HUES64 (cell line): Measurements from ENCODE around the gene GNG12.

Experiments used
- H3K27ac ChIP-seq: 2 replicates; pipeline ENCODE4 v1.7.0; 2013; ENCODE audit warnings: low read depth, low read length, inconsistent platforms
- H3K27me3 ChIP-seq: 2 replicates; pipeline ENCODE4 v1.6.1; 2013; ENCODE audit warnings: mild to moderate bottlenecking, low read length; ENCODE audit not compliant: insufficient read depth
- H3K36me3 ChIP-seq: 2 replicates; pipeline ENCODE4 v1.6.1; 2013; ENCODE audit warnings: mild to moderate bottlenecking, low read length; ENCODE audit not compliant: insufficient read depth
- H3K4me1 ChIP-seq: 2 replicates; pipeline ENCODE4 v1.6.1; 2013; ENCODE audit warnings: mild to moderate bottlenecking, low read length, moderate library complexity; ENCODE audit not compliant: insufficient read depth
- H3K4me3 ChIP-seq: 2 replicates; pipeline ENCODE4 v1.5.1; 2013; ENCODE audit warnings: mild to moderate bottlenecking, low read length, moderate library complexity
- H3K9ac ChIP-seq: 2 replicates; pipeline ENCODE4 v1.6.1; 2013; ENCODE audit warnings: mild to moderate bottlenecking, low read depth, low read length
- H3K9me3 ChIP-seq: 2 replicates; pipeline ENCODE4 v1.6.1; 2013; ENCODE audit warnings: low read depth, low read length; ENCODE audit not compliant: insufficient read depth
- WGBS: fragments of 150-250, 120-280 bp; methylation state at CpG from one replicate; pipeline ENCODE4 v1.1.7; 2013; ENCODE audit warnings: missing lambda C conversion rate; 5-methylcytosine and 5-hydroxymethylcytosine counted together

The GNG12 gene

DNA sequence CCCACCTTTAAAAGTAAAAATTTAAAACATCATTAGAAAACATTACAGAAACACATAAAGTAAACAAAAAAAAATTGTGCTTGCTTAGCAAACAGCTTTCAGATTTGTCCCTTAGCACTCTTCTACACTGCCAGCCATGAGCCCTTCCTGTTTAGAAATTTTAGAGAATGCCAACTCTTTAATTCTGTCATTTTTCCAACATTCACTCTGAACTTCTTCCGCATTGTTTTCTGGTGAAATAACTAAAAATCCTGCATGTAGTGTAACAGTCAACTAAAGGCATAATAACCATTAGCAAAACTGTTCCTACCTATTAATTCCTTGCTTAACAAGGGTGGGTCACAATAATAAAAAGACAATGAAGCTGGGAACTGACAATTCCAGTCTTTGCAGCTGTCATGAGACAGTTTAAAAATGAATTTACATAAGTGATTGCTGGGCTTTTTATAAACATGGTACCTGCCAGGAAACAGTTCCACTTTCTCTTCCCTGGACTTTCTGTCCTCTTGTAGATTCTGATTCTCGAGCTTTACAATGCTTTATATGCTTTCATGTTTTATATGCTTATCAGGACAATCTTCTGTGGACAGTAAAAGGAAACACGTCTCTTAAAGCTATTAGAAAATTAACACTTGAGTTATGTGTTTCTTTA is 19.0 kb downstream of the GNG12 start:
- WGBS = 97% methylated on average over 3 of the region's 3 CpGs
- no peak overlapping the region for H3K27ac ChIP-seq

DNA sequence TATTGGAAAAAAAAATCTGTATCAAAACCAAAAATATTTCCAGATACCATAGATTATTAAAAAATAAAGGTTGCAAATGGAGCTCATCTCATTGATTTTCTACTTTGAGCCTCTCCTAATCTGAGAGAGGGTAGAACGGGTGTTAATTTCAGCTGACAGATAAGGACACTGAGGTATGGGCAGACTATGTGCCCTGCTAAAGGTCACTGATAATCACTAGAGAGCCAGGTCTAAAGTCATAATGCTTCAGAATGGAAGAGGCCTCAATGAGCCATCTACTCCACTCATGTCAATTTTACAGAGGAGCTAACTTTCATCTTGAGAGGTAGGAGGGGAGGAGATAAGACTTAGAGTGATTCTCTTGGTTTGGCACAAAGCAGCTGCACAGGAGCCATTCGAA is 21.0 kb downstream of the GNG12 start:
- no peak overlapping the region for H3K4me3 ChIP-seq
- H3K4me1 ChIP-seq = no peaks in the 10 kb centered on the region
- peaks cover 8% of the 10 kb centered on the region for H3K9me3 ChIP-seq
- H3K36me3 ChIP-seq = no peaks in the 10 kb centered on the region
- H3K9ac ChIP-seq = no peak overlapping the region
- H3K27me3 ChIP-seq = no peaks in the 10 kb centered on the region
- 78% methylated on average over 2 of the region's 2 CpGs for WGBS
- no peak overlapping the region for H3K27ac ChIP-seq

More for the DNA sequence above, 19.0 kb downstream of the GNG12 start:
- no peaks in the 10 kb centered on the region for H3K36me3 ChIP-seq
- no peaks in the 10 kb centered on the region for H3K27me3 ChIP-seq
- no peak overlapping the region for H3K4me3 ChIP-seq
- H3K9me3 ChIP-seq = peaks cover 9% of the 10 kb centered on the region
- H3K9ac ChIP-seq = no peak overlapping the region
- peaks cover 2% of the 10 kb centered on the region; the same call in 1 of the 2 replicates for H3K4me1 ChIP-seq

DNA sequence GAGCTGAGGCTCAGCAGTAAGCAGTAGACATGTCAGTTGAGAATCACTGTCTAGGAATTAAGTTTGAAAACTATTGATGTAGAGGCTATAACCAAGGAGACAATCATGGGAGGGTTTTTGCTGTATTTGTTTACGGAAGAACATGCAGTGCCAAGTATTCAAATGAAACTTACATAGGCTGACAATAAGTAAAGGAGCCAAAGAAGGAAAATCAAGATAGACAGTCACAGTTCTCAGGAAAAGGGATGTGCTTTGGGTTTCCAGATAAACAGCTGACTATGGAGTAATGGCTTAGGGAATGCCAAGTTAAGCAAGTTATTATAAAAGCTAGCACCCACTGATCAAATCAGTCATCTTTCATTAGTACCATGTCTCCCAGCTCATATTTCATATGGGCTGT is 21.5 kb downstream of the GNG12 start:
- Histone ChIP-seq H3K4me1 (no peaks in the 10 kb centered on the region), H3K36me3 (no peaks in the 10 kb centered on the region), H3K9ac (no peak overlapping the region), H3K9me3 (peaks cover 3% of the 10 kb centered on the region; the same call in 1 of the 2 replicates), H3K27me3 (no peaks in the 10 kb centered on the region), H3K27ac (no peak overlapping the region), H3K4me3 (no peak overlapping the region)
- 90% methylated on average over 1 of the region's 1 CpG for WGBS

DNA sequence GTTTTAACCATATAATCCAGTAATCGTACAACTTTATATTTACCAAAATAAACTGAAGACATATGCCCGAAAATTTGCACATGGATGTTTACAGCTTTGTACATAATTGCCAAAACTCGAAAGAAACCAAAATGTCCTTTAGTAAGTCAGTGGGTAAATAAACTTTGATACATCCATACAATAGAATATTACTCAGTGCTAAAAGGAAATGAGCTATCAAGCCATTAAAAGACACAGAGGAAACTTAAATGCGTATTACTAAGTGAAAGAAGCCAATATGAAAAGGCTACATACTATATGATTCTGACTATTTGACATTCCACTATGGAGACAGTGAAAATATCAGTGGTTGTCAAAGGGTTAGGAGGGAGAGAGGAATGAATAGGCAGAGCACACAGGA is 23.4 kb downstream of the GNG12 start:
- H3K27me3 ChIP-seq = no peaks in the 10 kb centered on the region
- 0 out of 2 replicates have a peak, but pooled peaks cover under 1% of the 10 kb centered on the region for H3K4me1 ChIP-seq
- no peaks in the 10 kb centered on the region for H3K9me3 ChIP-seq
- H3K36me3 ChIP-seq = no peaks in the 10 kb centered on the region
- H3K9ac ChIP-seq = no peak overlapping the region
- 94% methylated on average over 3 of the region's 4 CpGs for WGBS
- no peak overlapping the region for H3K4me3 ChIP-seq
- H3K27ac ChIP-seq = no peak overlapping the region

DNA sequence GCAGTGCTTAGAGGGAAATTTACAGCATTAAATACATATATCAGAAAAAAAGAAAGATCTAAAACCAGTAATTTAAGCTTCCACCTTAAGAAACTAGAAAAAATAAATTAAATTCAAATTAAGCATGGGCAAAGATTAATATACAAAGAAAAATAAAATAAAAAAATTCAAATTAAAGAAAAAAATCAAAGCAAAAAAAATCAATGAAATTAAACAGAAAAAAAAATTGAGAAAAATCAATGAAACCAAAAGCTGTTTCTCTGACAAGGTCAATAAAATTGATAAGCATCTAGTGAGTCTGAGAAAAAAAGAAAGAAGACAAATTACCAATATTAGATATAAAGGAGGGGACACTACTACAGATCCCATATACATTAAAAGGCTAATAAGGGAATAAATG is 26.0 kb downstream of the GNG12 start:
- H3K4me1 ChIP-seq = peaks cover 16% of the 10 kb centered on the region

DNA sequence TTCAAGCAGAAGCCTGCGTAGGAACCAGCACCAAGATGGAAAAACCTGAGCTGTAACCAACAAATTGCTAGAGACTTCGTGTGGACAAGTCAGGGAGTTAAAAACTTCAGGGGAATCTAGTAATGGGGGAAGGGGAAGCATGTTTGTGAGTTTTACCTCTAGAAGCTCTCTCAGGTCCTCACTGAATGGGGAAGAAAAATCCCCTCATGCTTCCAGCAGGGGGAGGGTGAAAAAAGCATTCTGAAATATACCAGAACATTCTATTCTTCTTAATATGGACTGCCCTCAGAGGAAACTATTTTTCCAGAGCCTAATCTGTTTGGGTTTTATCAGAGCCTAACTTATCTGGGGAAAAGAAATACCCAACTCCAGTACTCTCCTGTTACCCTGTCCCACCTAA is 28.6 kb downstream of the GNG12 start:
- Histone ChIP-seq H3K4me1 (peaks cover 16% of the 10 kb centered on the region), H3K9me3 (no peaks in the 10 kb centered on the region), H3K9ac (no peak overlapping the region), H3K27me3 (no peaks in the 10 kb centered on the region), H3K36me3 (no peaks in the 10 kb centered on the region), H3K27ac (no peak overlapping the region), H3K4me3 (no peak overlapping the region)
- WGBS = 75% methylated on average over 2 of the region's 2 CpGs

More for the DNA sequence above, 26.0 kb downstream of the GNG12 start:
- Histone ChIP-seq H3K36me3 (no peaks in the 10 kb centered on the region), H3K27me3 (no peaks in the 10 kb centered on the region), H3K27ac (no peak overlapping the region), H3K9me3 (no peaks in the 10 kb centered on the region), H3K4me3 (no peak overlapping the region), H3K9ac (no peak overlapping the region)

DNA sequence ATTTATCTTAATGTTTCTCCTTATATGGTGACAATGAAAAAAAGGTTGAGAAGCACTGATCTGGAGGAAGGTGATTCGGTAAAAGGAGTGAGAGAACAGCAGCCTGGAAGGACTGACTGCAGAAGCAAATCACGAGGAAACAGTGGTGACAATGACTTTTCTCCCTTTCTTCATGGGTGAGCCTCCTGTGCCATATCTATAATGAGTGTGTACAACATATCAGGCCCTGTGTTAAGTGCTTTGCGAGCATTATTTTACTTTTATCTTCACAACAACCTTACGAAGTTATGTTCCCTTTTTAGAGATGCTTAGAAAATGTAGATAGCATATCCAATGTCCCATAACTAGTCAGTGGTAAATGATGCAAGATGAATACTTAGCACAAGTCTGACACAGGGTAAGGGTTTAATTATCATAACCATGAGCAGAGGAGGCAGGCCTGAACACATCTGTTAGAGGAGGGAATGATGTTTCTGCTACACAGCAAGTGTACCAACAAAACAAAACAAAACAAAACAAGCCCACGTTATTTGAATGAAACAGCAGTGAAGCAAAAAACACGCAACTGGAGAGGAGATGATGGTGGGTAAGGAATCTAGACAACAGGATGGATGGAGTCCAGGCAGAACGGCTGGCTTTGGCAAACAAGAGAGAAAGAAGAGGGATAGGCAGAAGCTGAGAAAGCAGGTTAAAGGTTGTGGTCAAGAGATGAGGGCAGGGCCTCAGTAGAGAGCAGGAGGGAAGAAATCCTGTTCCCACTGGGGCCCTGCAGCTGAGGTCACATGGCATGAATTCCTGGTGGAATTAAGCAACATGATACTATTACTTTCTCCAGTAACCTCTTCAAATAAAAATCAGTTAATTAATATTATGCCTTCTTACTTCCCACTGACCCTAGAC is 29.6 kb downstream of the GNG12 start:
- WGBS = 88% methylated on average over 6 of the region's 7 CpGs
- no peak overlapping the region for H3K27ac ChIP-seq
- no peaks in the 10 kb centered on the region for H3K27me3 ChIP-seq
- no peaks in the 10 kb centered on the region for H3K9me3 ChIP-seq
- H3K4me3 ChIP-seq = no peak overlapping the region
- H3K36me3 ChIP-seq = no peaks in the 10 kb centered on the region
- H3K9ac ChIP-seq = no peak overlapping the region
- peaks cover 16% of the 10 kb centered on the region for H3K4me1 ChIP-seq

DNA sequence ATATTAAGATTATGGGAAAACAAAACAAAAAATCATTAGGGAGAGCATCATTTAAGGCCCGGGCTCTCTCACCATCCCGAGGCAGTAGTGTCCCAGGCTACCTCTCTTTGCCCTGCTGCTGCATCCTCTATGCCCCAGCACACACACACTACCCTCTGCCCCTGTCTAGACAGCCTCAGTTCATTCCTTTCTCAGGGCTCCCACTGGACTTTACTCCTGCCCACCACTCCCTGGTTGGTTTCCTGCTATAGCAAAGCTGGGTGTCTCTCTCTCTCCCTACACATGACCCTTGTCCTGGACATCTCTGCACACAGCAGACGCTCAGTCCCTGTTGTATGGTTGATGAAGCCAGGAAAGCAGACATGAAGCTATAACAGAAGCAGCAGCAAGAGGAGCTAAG is 30.7 kb downstream of the GNG12 start:
- Histone ChIP-seq H3K9ac (no peak overlapping the region), H3K4me1 (peaks cover 16% of the 10 kb centered on the region), H3K4me3 (no peak overlapping the region), H3K27me3 (no peaks in the 10 kb centered on the region), H3K9me3 (no peaks in the 10 kb centered on the region), H3K36me3 (no peaks in the 10 kb centered on the region), H3K27ac (no peak overlapping the region)
- 92% methylated on average over 3 of the region's 3 CpGs for WGBS

DNA sequence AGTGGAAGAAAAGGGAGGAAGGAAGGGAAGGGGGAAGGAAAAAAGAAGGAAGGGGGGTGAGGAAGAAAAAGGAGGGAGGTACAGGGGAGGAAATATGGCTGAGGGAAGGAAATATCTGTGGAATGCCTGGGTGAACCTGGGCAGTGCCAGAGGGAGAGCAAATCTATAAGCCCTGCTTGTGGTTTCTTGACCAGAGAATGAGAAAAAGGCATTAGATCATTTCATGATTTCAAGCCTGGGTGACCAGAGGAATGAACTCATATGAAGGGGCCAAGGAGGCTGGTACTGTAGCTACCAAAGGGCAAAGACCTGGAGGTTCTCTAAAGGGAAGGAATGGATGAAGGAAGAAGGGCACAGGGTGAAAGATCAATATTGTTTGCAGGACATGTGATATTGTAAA is 31.4 kb downstream of the GNG12 start:
- peaks cover 16% of the 10 kb centered on the region for H3K4me1 ChIP-seq
- H3K27ac ChIP-seq = no peak overlapping the region
- no peak overlapping the region for H3K4me3 ChIP-seq
- no peaks in the 10 kb centered on the region for H3K9me3 ChIP-seq
- H3K36me3 ChIP-seq = no peaks in the 10 kb centered on the region
- H3K27me3 ChIP-seq = no peaks in the 10 kb centered on the region
- no peak overlapping the region for H3K9ac ChIP-seq

DNA sequence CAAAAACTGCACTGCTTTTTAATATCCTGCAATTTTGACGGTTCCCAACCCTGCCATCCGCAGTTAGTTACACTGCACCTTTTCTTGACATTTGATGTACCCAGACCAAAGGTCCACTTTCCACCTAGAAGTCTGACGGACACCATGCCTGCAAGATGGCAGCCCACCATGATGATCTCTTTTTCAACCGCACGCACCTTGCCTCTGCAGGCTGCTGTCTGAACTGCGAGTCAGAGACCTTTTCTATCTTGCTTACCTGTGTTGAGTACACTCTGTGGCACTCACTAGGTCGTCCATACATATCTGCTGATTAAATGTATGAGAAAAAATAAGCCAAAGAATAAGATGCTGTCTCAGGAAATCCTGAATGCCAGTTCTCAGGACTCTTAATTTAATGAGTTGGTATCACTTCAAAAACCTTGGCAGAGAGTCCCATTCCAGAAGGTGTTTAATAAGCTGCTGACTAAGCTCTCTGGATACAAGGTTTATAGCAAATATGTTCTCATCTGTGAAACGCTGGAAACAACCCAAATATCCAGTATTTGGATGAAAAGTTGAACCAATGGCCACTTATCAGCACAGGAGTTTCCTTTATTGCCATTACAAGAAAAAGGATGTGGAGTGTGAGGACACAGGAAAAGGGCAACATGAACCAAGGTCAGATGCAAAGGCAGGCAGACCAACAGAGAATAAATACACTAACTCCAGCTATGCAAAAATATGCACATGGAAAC is 37.9 kb downstream of the GNG12 start:
- H3K9ac ChIP-seq = no peak overlapping the region
- no peaks in the 10 kb centered on the region for H3K9me3 ChIP-seq
- no peaks in the 10 kb centered on the region for H3K36me3 ChIP-seq
- no peaks in the 10 kb centered on the region for H3K27me3 ChIP-seq
- H3K27ac ChIP-seq = no peak overlapping the region
- 95% methylated on average over 8 of the region's 8 CpGs for WGBS
- peaks cover 25% of the 10 kb centered on the region for H3K4me1 ChIP-seq
- no peak overlapping the region for H3K4me3 ChIP-seq

DNA sequence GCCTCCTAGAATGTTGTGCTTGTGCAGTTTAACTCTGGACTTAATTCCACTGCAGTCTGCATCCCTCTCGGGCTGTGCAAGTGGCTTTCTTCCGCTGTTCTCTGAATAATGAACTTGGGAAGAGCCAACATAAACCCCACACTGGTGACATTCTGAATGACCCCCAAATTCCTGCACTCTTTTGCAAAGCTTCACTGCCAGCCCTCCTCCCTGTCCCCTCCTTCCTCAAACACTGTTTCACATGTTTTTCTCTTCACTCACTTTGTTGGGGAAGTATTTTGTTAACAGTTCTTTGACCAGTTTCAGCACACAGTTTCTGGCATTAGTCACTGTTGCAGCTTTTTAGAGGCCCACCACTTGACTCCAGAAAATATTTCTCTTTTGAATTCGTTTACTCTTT is 39.7 kb downstream of the GNG12 start:
- H3K9ac ChIP-seq = no peak overlapping the region
- H3K4me1 ChIP-seq = peaks cover 29% of the 10 kb centered on the region
- H3K4me3 ChIP-seq = no peak overlapping the region

More for the DNA sequence above, 39.7 kb downstream of the GNG12 start:
- Histone ChIP-seq H3K27me3 (no peaks in the 10 kb centered on the region), H3K9me3 (no peaks in the 10 kb centered on the region), H3K27ac (no peak overlapping the region), H3K36me3 (no peaks in the 10 kb centered on the region)
- 86% methylated on average over 3 of the region's 3 CpGs for WGBS
